Ramos (cell line): ENCODE results near the gene SECTM1.

Source experiments
- in situ Hi-C: fragments of 300-500 bp; cut with MboI; formaldehyde crosslinking; loops from one replicate; pipeline ENCODE4 v1.14.3; 2022; ENCODE audit warnings: low sequenced_read_pairs; ENCODE audit not compliant: unreplicated experiment

SECTM1 gene

GRCh38 chr17:82287868-82288801 lies 45.4 kb downstream of the SECTM1 start:
- in situ Hi-C loops, result no loop called here

DNA sequence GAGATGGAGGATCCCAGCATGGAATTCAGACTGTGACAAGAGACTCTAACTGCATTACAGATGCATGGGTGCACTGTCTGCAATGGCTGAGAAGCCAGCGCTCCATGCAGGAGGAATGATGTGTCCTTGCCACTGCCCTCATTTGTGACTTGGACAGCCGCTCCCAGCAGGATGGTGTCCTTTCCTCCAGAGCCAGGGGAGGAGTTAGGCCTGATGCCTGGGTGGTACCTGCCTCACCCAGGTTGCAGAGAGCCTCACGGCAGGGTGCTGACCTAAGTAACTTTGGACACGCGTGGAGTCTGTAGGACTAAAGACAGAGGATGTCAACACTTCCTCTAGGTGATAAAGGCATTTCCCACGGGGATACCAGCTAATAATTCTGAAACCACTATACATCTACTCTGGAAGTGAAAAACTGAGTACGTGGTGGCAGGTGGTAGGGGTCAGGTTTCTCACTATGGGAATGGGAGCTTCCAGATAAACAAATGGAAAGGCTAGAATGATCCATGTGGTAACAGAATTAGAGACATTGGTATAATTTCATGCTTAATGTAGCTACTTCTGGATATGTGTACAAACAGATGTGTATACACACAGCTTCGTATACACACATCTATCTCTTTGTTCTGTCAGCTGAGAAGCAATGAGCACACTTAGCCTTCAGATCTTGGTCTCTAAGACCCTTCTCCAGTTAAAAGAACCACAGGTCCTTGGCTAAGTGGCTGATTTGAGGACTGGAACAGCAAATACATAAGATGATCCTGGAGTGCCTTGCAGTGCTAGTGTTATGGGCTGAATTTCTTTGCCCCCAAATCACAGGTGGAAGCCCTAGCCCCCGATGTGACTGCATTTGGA lies 46.3 kb downstream of the SECTM1 start:
- in situ Hi-C loops, result no loop called here

- in situ Hi-C loops, result no loop called here
Measured at GRCh38 chr17:82285141-82285540, 48.4 kb downstream of the SECTM1 start.

- in situ Hi-C loops, result no loop called here
Measured at GRCh38 chr17:82283208-82283749, 50.3 kb downstream of the SECTM1 start.

GRCh38 chr17:82282239-82283207 lies 51.0 kb downstream of the SECTM1 start:
- in situ Hi-C loops, result no loop called here

DNA sequence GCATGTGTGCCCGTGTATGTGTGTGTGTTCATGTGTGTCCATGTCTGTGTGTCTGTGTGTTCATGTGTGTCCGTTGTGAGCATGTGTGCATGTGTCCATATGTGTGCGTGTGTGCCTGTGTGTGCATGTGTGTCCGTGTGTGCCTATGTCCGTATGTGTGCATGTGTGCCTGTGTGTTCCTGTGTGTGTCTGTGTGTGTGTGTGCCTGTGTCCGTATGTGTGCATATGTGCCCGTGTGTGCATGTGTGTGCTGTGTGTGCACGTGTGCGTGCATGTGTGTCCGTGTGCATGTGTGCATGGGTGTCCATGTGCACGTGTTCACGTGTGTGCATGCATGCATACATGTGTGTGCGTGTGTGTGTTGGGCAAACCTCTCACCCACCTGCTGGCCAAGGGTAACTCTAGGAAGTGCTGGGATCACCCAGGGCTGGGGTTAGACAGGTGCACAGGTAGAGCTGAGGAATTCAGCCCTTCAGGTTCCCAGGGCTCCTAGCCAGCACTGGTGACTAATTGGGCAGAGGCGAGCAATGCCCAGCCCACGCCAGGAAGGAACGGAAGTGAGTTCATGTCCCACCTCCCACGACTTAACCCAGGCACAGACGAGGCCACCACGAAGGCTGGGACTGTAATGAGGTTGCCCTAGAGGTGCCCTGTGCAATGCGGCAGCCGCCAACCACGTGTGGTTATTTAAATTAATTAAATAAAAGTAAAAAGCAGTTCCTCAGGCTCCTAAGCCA lies 51.9 kb downstream of the SECTM1 start:
- in situ Hi-C loops, result no loop called here

DNA sequence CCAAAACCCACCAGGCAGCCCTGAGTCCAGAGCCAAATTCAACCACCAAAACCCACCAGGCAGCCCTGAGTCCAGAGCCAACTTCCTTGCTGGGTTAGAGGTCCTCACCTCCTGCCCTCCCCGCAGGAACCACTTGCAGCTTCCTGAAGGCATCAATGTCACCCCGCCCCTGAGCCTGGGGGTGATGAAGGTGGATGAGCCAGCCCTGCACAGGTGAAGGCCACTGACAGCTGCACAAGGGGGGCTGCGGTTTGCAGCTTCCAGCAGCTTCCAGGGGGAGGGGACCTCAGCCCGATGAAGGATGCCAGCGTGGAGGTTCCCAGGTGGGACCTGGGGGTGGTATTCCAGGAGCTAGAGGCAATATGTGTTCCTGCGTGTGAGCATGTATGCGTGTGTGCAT lies 52.5 kb downstream of the SECTM1 start:
- in situ Hi-C loops, result no loop called here

GRCh38 chr17:82280537-82280936 lies 53.0 kb downstream of the SECTM1 start:
- in situ Hi-C loops, result no loop called here

GRCh38 chr17:82278786-82279391 lies 54.7 kb downstream of the SECTM1 start:
- in situ Hi-C loops, result no loop called here

GRCh38 chr17:82278308-82278707 lies 55.3 kb downstream of the SECTM1 start:
- in situ Hi-C loops, result no loop called here

GRCh38 chr17:82277851-82278250 lies 55.7 kb downstream of the SECTM1 start:
- in situ Hi-C loops, result no loop called here

GRCh38 chr17:82276938-82277337 lies 56.6 kb downstream of the SECTM1 start:
- in situ Hi-C loops, result no loop called here

DNA sequence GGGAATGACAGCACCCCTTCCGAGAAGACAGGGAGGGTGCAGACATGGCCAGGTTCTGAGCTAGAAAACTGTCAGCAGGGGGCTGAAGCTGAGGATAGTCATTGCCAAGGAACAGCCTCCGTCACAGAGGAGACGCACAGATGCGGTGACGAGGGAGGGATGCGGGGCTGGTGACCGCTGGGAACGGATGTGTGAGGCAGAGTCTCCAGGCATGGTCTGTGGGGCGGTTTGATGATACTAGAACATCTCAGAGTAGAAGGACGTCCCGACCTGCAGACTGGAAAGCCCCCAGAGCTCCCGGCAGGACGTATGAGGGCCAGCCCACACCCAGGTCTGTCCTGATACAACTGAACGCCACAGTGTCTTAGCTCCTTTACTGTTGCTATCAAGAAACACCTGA lies 58.2 kb downstream of the SECTM1 start:
- in situ Hi-C loops, result no loop called here

DNA sequence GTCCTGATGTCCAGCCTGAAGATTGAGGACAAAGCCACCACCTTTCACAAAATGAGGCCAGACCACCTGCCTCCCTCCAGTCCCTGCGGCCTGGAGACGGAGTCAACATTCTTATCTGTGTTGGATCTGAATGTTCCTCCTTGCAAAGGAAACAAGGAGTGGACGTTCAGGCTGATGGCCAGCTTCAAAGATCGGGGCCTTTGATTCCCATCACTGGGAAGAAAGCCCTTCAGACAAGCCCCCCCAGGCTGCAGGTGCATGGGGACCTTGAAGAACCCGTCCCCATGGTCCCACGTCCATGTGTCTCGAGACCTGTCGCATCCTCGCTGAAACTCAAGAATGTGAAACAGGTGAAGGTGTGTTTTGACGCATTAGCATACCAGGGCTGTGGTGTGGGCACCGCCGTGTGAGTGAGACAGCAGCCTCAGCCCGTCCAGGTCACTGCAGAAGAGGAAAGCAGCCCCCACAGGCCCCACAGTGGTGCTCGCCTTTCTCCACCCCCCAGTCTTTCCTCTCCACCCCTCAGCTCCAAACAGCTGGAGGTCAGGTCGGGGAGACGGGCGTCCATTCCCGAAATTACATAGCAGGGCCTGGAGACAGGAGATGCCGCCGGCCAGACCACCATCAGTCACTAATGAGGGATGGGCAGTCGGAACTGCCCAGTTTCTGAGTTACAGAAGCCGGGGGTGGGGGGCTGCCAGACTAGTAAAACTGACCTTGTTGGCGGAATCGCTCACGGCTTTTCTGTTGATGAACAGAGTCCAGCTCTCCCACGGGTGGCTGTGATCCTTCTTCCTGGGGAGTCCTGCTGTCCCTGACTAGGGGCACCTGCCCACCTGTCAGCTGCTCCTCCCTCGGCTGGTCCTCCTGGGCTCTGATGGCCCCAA lies 59.2 kb downstream of the SECTM1 start:
- in situ Hi-C loops, result no loop called here

DNA sequence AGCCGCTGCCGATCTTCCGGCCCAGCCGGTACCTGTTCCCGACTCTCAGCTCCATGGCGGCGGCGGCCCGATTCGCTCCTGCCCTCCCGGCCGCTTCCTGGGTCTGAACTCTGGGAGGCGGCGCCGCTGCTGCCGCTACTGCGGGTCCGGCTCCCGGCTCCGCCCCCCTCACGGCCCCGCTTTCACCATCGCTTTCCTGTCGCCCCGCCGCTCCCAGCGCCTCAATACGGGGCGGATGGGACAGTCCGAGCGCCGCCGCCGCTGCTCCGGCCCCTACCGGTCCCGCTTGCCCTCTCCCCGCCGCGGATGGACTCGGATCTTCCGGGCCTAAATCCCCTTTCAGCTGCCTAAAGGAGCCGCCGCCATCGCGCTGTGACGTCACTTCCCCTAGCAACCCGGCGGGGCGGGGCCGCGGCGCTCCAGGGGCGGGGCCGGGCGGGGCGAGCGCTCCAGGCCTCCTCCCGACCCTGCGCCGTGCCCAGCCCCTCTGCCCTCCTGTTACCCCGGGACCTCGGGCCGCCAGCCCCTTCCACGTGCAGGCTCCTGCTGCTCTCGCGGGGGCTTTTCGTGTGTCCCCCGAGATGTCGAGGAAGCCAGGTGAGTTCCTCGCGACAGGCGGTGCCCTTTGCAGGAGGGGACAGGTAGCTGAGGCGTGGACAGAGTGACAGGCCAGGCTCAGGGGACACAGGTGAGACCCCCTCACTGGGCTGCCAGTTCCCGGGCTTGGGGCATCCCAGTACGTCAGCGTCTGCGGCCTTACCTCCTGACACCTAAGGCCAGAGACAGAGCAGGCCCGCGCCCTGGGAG lies 60.0 kb downstream of the SECTM1 start, which contains the start of gene CSNK1D:
TSS of gene CSNK1D (minus strand) at position 374 of the 807 bp plus-strand sequence. CDS start at position 55, 319 bp downstream.
- in situ Hi-C loops, result no loop called here

- in situ Hi-C loops, result no loop called here
Measured at GRCh38 chr17:82272495-82273326, 60.9 kb downstream of the SECTM1 start.
